Hematopoietic multipotent progenitor cell (in vitro differentiated cells): ENCODE measurements around the gene VTCN1. TPM values are rescaled to one million over a fixed set of nuclear protein-coding genes. Genes with fewer than 3 reads are reported as not detected.
"Not testable (repeated sequence)": the region's sequence is repeated elsewhere in the genome, so short reads cannot be mapped to it uniquely, and the experiment has no call there.

Experiments
- DNase-seq, 3 donors: peaks; one replicate each; pipeline ENCODE4 v3.0.0-alpha.2; 2011 to 2015; ENCODE audit warnings: low read depth in 2 of 3, low spot score in 2 of 3
- small RNA-seq: library from RNA; depleted of rRNA; stranded (forward); fragments of <200 nt; gene quantifications from one replicate; pipeline ENCODE3, GENCODE V24; 2012
- total RNA-seq: library from RNA; depleted of rRNA; stranded (reverse); fragments of >200 nt; gene quantifications from one replicate; pipeline ENCODE4 v1.2.3, GENCODE V29; 2012

The VTCN1 gene
- total RNA-seq, 1 donor: not detected

GRCh38 chr1:117104986-117105385 lies 105.7 kb downstream of the VTCN1 start:
- DNase-seq: no peak

GRCh38 chr1:117101858-117102257 lies 108.9 kb downstream of the VTCN1 start:
- not testable (repeated sequence) for DNase-seq

GRCh38 chr1:117101334-117101733 lies 109.4 kb downstream of the VTCN1 start:
- no peak for DNase-seq

- no peak for DNase-seq
Measured at GRCh38 chr1:117098287-117098890, 112.3 kb downstream of the VTCN1 start.

GRCh38 chr1:117097443-117097842 lies 113.3 kb downstream of the VTCN1 start:
- DNase-seq: no peak

- no peak for DNase-seq
Measured at GRCh38 chr1:117096951-117097408, 113.7 kb downstream of the VTCN1 start.

GRCh38 chr1:117094841-117095604 lies 115.7 kb downstream of the VTCN1 start:
- no peak for DNase-seq

GRCh38 chr1:117093870-117094621 lies 116.7 kb downstream of the VTCN1 start:
- peak in 2 of 3 donors; percentile 24 to 53 for DNase-seq

Small RNA genes within 50 kb of the gene (small RNA-seq; reads per million reads assigned to genes)
- gene MIR942 (30.5 reads per million, percentile 95 among the genes with 10 or more reads in this experiment), gene RF00017 (not detected)

Other genes with a start within 250 kb of the VTCN1 start
- gene CD101, start 209.2 kb downstream of the VTCN1 start, total RNA-seq: 0.27 TPM
- 18.9 TPM for gene TTF2, start 150.6 kb downstream of the VTCN1 start, total RNA-seq
- 7.0 TPM for gene TRIM45, start 89.2 kb downstream of the VTCN1 start, total RNA-seq
- 29.1 TPM for gene MAN1A2, start 156.5 kb upstream of the VTCN1 start, total RNA-seq